Muscle layer of colon (tissue), 2 donors: ENCODE measurements around the gene MXRA5.
"Not testable (repeated sequence)": the region's sequence is repeated elsewhere in the genome, so short reads cannot be mapped to it uniquely, and the experiment has no call there.

Source experiments
- H3K27ac ChIP-seq: one replicate; pipeline ENCODE4 v1.7.0; 2013; ENCODE audit warnings: low read depth, mild to moderate bottlenecking, low read length, moderate library complexity
- H3K27me3 ChIP-seq, 2 donors: one replicate each; pipeline ENCODE4 v1.7.0; 2013; ENCODE audit warnings: low read length in 2 of 2, mild to moderate bottlenecking in 2 of 2; ENCODE audit not compliant: insufficient read depth in 2 of 2, control insufficient read depth in 1 of 2
- H3K36me3 ChIP-seq: one replicate; pipeline ENCODE4 v1.7.0; 2013; ENCODE audit warnings: mild to moderate bottlenecking, low read length; ENCODE audit not compliant: insufficient read depth
- H3K4me1 ChIP-seq: one replicate; pipeline ENCODE4 v1.7.0; 2013; ENCODE audit warnings: mild to moderate bottlenecking, low read length; ENCODE audit not compliant: insufficient read depth
- H3K4me3 ChIP-seq, 2 donors: one replicate each; pipeline ENCODE4 v1.7.0; 2013; ENCODE audit warnings: low read length in 2 of 2, low read depth in 1 of 2, mild to moderate bottlenecking in 1 of 2, moderate library complexity in 1 of 2
- H3K9ac ChIP-seq: one replicate; pipeline ENCODE4 v1.7.0; 2013; ENCODE audit warnings: low read length
- H3K9me3 ChIP-seq: one replicate; pipeline ENCODE4 v1.7.0; 2013; ENCODE audit warnings: mild to moderate bottlenecking, low read length
- donor health status: abdominal sarcoma.
- donor health status: Adenocarcinoma of cecum.

MXRA5 gene

DNA sequence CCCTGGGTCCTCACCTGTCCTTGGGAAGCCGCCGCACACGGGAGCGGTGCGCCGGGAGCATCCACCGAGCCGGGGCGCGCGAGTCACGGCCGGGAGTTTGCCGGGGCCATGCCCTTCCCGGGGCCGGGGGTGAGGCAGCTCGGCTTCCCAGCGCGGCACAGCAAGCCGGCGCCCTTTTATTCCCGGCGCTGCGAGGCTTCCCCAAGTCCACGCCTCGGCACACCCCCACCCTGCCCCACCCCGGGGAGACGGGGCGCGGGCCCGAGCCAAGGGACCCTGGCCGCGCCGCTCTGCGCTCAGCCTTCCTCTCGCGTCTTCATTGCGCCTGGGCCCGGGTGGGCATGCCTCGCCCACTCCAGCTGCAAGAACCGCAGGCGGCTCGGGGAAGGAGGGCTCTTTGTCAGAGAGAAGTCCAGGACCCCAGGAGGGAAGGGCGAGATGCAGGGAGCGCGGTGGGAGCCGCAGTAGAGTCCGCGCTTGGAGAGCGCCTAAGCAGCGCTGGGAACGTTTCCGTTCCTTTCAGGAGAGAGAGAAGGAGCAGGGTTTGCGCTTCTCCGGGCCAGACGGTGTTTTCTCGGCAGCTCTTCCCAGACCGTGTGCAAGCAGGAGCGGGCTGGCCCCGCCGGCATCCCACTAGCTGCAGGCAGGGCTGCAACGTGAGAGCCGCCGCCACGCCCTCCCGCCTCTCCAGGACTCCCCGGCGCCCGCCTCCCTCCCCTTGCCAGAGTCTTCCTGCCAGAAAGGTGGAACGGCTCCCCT lies at the start of gene MXRA5:
TSS of gene MXRA5 (minus strand) at position 152 of the 759 bp plus-strand sequence. CDS start 2,819 bp downstream, outside the sequence.
- peaks cover 7% of the 10 kb centered on the region for H3K9me3 ChIP-seq
- H3K27ac ChIP-seq, result no peak within 1 kb of the TSS
- H3K36me3 ChIP-seq, result no peaks in the 10 kb centered on the region
- H3K4me1 ChIP-seq, result no peaks in the 10 kb centered on the region
- H3K4me3 ChIP-seq, result peak within 1 kb of the TSS in 1 of 2 donors; percentile 23
- H3K9ac ChIP-seq, result no peak within 1 kb of the TSS
- peaks cover 7 to 13% of the 10 kb centered on the region in 2 donors for H3K27me3 ChIP-seq

- H3K27me3 ChIP-seq, result no peaks in the 10 kb centered on the region
- no peak overlapping the region for H3K4me3 ChIP-seq
- no peak overlapping the region for H3K27ac ChIP-seq
- no peak overlapping the region for H3K9ac ChIP-seq
- no peaks in the 10 kb centered on the region for H3K36me3 ChIP-seq
- H3K9me3 ChIP-seq, result no peaks in the 10 kb centered on the region
- no peaks in the 10 kb centered on the region for H3K4me1 ChIP-seq
These were observed 47.2 kb upstream of the MXRA5 start for GRCh38 chrX:3393581-3394111.

DNA sequence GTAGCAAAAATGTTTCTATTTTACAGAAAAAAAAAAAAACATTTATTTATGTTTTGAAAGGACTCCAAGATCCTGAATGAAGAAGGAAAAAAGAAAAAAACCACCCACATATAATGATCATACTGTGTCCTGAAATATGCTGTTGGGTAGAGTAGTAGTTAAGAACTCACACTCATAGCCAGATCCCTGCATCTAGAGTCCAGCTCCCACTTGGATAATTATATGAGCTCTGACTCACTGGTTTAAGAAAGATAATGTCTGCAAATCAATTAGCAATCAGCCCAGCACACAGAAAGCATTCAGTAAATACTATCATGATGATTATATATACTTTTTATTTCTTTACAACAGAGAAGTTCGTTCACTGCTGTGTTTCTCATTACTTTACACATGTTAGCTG lies 46.7 kb upstream of the MXRA5 start:
- Histone ChIP-seq H3K27me3 (no peaks in the 10 kb centered on the region), H3K27ac (no peak overlapping the region), H3K9ac (no peak overlapping the region), H3K36me3 (no peaks in the 10 kb centered on the region), H3K4me3 (no peak overlapping the region), H3K4me1 (no peaks in the 10 kb centered on the region), H3K9me3 (no peaks in the 10 kb centered on the region)

DNA sequence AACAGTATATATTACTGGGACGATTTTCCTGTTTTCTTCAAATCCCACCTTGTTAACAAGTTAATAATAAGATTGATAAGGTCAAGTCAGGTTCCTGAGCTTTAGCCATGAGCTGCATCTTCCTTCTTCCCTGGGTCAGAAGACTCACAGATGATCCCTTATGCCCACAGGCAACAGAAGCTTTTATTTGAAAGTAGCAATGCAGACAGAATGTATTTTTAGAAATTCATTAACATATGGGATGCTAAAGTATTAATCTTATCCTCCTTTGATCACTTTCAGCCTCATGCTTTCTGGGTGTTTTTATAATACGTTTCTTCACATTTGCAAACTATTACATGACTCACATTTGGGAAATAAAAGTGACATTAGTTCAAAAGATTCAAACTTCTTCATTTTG lies 42.0 kb upstream of the MXRA5 start:
- Histone ChIP-seq H3K27ac (no peak overlapping the region), H3K9me3 (no peaks in the 10 kb centered on the region), H3K36me3 (no peaks in the 10 kb centered on the region), H3K4me1 (no peaks in the 10 kb centered on the region), H3K4me3 (no peak overlapping the region), H3K9ac (no peak overlapping the region), H3K27me3 (no peaks in the 10 kb centered on the region)

DNA sequence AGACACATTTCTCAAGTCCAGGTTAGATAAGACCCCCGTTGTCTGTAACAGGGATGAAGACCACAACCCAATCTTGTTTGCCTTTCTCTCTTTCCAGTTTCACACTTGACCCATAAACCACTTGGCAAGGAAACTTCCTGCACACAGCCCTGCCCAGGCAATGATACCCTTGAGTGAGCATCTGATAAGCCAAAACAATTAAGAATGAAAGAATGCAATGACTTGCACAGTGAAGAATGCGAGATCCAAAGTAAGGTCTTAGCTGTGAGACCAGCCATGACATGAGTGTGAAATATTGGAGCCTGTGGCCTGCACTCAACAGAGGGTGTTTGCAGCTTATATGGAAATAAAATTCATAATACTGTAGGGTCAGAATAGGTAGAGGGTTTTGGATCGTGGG lies 37.9 kb upstream of the MXRA5 start:
- H3K27me3 ChIP-seq, result no peaks in the 10 kb centered on the region
- H3K27ac ChIP-seq, result no peak overlapping the region
- H3K9ac ChIP-seq, result no peak overlapping the region
- H3K4me3 ChIP-seq, result no peak overlapping the region
- no peaks in the 10 kb centered on the region for H3K9me3 ChIP-seq
- H3K36me3 ChIP-seq, result no peaks in the 10 kb centered on the region
- H3K4me1 ChIP-seq, result no peaks in the 10 kb centered on the region

DNA sequence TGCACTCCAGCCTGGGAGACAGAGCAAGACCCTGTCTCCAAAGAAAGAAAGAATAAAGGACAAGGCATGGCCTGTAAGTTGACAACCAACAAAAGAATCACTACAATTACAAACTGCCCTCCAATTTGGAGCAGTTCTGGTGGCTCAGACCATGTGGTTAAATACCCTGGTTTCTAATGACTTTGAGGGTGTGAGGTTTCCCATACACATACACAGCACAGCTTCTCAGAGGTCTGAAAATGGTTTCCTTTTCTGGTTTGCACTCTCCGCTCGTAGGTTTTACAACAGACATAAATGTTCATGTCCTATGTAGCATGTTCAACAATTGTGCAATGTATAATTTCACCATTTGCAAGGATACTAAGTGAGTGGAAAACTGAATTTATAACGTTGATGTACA lies 34.2 kb upstream of the MXRA5 start:
- Histone ChIP-seq H3K36me3 (no peaks in the 10 kb centered on the region), H3K27ac (no peak overlapping the region), H3K4me3 (no peak overlapping the region), H3K9me3 (no peaks in the 10 kb centered on the region), H3K9ac (no peak overlapping the region), H3K27me3 (no peaks in the 10 kb centered on the region), H3K4me1 (no peaks in the 10 kb centered on the region)

GRCh38 chrX:3379111-3379510 lies 32.7 kb upstream of the MXRA5 start:
- Histone ChIP-seq H3K9me3 (no peaks in the 10 kb centered on the region), H3K4me1 (no peaks in the 10 kb centered on the region), H3K36me3 (no peaks in the 10 kb centered on the region), H3K27ac (no peak overlapping the region), H3K9ac (no peak overlapping the region), H3K4me3 (no peak overlapping the region), H3K27me3 (no peaks in the 10 kb centered on the region)

GRCh38 chrX:3378156-3378555 lies 31.7 kb upstream of the MXRA5 start:
- H3K9ac ChIP-seq, result no peak overlapping the region
- H3K9me3 ChIP-seq, result no peaks in the 10 kb centered on the region
- H3K36me3 ChIP-seq, result no peaks in the 10 kb centered on the region
- no peak overlapping the region for H3K4me3 ChIP-seq
- no peaks in the 10 kb centered on the region for H3K4me1 ChIP-seq
- no peaks in the 10 kb centered on the region for H3K27me3 ChIP-seq
- H3K27ac ChIP-seq, result no peak overlapping the region

DNA sequence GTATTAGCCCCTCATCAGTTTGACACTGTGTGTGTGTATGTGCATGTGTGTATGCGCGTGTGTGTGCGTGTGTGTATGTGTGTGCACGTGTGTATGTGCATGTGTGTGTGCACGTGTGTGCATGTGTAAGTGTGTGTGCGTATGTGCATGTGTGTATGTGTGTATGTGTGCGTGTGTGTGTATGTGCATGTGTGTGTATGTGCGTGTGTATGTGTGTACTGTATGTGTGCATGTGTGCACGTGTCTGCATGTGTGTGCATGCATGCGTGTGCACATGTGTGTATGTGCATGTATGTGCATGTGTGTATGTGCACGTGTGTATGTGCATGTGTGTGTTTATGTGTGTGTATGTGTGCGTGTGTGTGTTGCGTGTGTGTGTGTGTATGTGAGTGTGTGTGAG lies 31.1 kb upstream of the MXRA5 start:
- Histone ChIP-seq H3K9ac (no peak overlapping the region), H3K4me3 (no peak overlapping the region), H3K27ac (no peak overlapping the region), H3K9me3 (no peaks in the 10 kb centered on the region), H3K27me3 (no peaks in the 10 kb centered on the region), H3K4me1 (no peaks in the 10 kb centered on the region), H3K36me3 (no peaks in the 10 kb centered on the region)

GRCh38 chrX:3375878-3376508 lies 29.5 kb upstream of the MXRA5 start:
- not testable (repeated sequence) for H3K4me1 ChIP-seq, H3K9me3 ChIP-seq, H3K36me3 ChIP-seq, H3K4me3 ChIP-seq, H3K27ac ChIP-seq, H3K9ac ChIP-seq, H3K27me3 ChIP-seq

- no peaks in the 10 kb centered on the region for H3K36me3 ChIP-seq
- no peak overlapping the region for H3K4me3 ChIP-seq
- no peaks in the 10 kb centered on the region for H3K9me3 ChIP-seq
- H3K9ac ChIP-seq, result no peak overlapping the region
- no peaks in the 10 kb centered on the region for H3K27me3 ChIP-seq
- H3K27ac ChIP-seq, result no peak overlapping the region
- no peaks in the 10 kb centered on the region for H3K4me1 ChIP-seq
These were observed 27.8 kb upstream of the MXRA5 start for GRCh38 chrX:3374108-3374800.
